Stomach smooth muscle (tissue), 2 donors: ENCODE data around the gene FAM237A.

Source experiments
- H3K27ac ChIP-seq: one replicate; pipeline ENCODE4 v1.7.0; 2013; ENCODE audit warnings: mild to moderate bottlenecking, low read length, inconsistent platforms
- H3K27me3 ChIP-seq, 2 donors: one replicate each; pipeline ENCODE4 v1.7.0; 2013; ENCODE audit warnings: low read length in 2 of 2; ENCODE audit not compliant: insufficient read depth in 2 of 2, control insufficient read depth in 1 of 2
- H3K36me3 ChIP-seq, 2 donors: one replicate each; pipeline ENCODE4 v1.7.0; 2013; ENCODE audit warnings: low read length in 2 of 2; ENCODE audit not compliant: control insufficient read depth in 2 of 2, insufficient read depth in 2 of 2
- H3K4me1 ChIP-seq: one replicate; pipeline ENCODE4 v1.7.0; 2013; ENCODE audit warnings: low read length; ENCODE audit not compliant: control insufficient read depth, insufficient read depth
- H3K4me3 ChIP-seq, 2 donors: one replicate each; pipeline ENCODE4 v1.7.0; 2013; ENCODE audit warnings: low read length in 2 of 2
- H3K9ac ChIP-seq, 2 donors: one replicate each; pipeline ENCODE4 v1.7.0; 2013; ENCODE audit warnings: low read length in 2 of 2, mild to moderate bottlenecking in 1 of 2
- H3K9me3 ChIP-seq, 2 donors: one replicate each; pipeline ENCODE4 v1.7.0; 2013; ENCODE audit warnings: low read length in 2 of 2; ENCODE audit not compliant: control insufficient read depth in 2 of 2
- donor health status: healthy.
- donor health status: Pancreatic carcinoma.

The FAM237A gene

GRCh38 chr2:206626108-206626507 is 16.2 kb upstream of the FAM237A start:
- no peaks in the 10 kb centered on the region for H3K36me3 ChIP-seq
- H3K4me3 ChIP-seq, result no peak overlapping the region
- H3K9ac ChIP-seq, result no peak overlapping the region
- H3K27ac ChIP-seq, result no peak overlapping the region
- H3K27me3 ChIP-seq, result peaks cover 0 to 3% of the 10 kb centered on the region in 2 donors
- H3K4me1 ChIP-seq, result no peaks in the 10 kb centered on the region
- H3K9me3 ChIP-seq, result no peaks in the 10 kb centered on the region

GRCh38 chr2:206627632-206628031 is 14.7 kb upstream of the FAM237A start:
- H3K27me3 ChIP-seq, result peaks cover 0 to 3% of the 10 kb centered on the region in 2 donors
- H3K4me1 ChIP-seq, result no peaks in the 10 kb centered on the region
- H3K9me3 ChIP-seq, result no peaks in the 10 kb centered on the region
- H3K27ac ChIP-seq, result no peak overlapping the region
- H3K9ac ChIP-seq, result no peak overlapping the region
- no peaks in the 10 kb centered on the region for H3K36me3 ChIP-seq
- no peak overlapping the region for H3K4me3 ChIP-seq

- Histone ChIP-seq H3K9me3 (no peaks in the 10 kb centered on the region), H3K4me1 (no peaks in the 10 kb centered on the region), H3K27ac (no peak overlapping the region), H3K36me3 (no peaks in the 10 kb centered on the region), H3K9ac (no peak overlapping the region), H3K27me3 (peaks cover 0 to 3% of the 10 kb centered on the region in 2 donors), H3K4me3 (no peak overlapping the region)
Measured at GRCh38 chr2:206631340-206631739, 10.9 kb upstream of the FAM237A start.

GRCh38 chr2:206635015-206635414 is 7.3 kb upstream of the FAM237A start:
- no peaks in the 10 kb centered on the region for H3K36me3 ChIP-seq
- H3K27me3 ChIP-seq, result no peaks in the 10 kb centered on the region
- H3K9ac ChIP-seq, result no peak overlapping the region
- no peaks in the 10 kb centered on the region for H3K4me1 ChIP-seq
- no peaks in the 10 kb centered on the region for H3K9me3 ChIP-seq
- H3K4me3 ChIP-seq, result no peak overlapping the region
- no peak overlapping the region for H3K27ac ChIP-seq

- Histone ChIP-seq H3K27ac (no peak overlapping the region), H3K9ac (no peak overlapping the region), H3K9me3 (peaks cover 0 to 2% of the 10 kb centered on the region in 2 donors), H3K27me3 (peaks cover 15 to 19% of the 10 kb centered on the region in 2 donors), H3K36me3 (no peaks in the 10 kb centered on the region), H3K4me1 (no peaks in the 10 kb centered on the region), H3K4me3 (no peak overlapping the region)
Measured at GRCh38 chr2:206639636-206640035, 2.7 kb upstream of the FAM237A start.

GRCh38 chr2:206641226-206641625 is 1.1 kb upstream of the FAM237A start:
- H3K9me3 ChIP-seq, result peaks cover 0 to 2% of the 10 kb centered on the region in 2 donors
- H3K4me3 ChIP-seq, result no peak overlapping the region
- no peaks in the 10 kb centered on the region for H3K36me3 ChIP-seq
- H3K4me1 ChIP-seq, result no peaks in the 10 kb centered on the region
- H3K27ac ChIP-seq, result no peak overlapping the region
- peaks cover 15 to 19% of the 10 kb centered on the region in 2 donors for H3K27me3 ChIP-seq
- H3K9ac ChIP-seq, result no peak overlapping the region

- Histone ChIP-seq H3K27me3 (peaks cover 0 to 3% of the 10 kb centered on the region in 2 donors), H3K4me1 (no peaks in the 10 kb centered on the region), H3K9me3 (no peaks in the 10 kb centered on the region), H3K4me3 (no peak overlapping the region), H3K36me3 (no peaks in the 10 kb centered on the region), H3K9ac (no peak overlapping the region), H3K27ac (no peak overlapping the region)
Measured at GRCh38 chr2:206647985-206648384, 5.7 kb downstream of the FAM237A start.

GRCh38 chr2:206657087-206657486 is 14.8 kb downstream of the FAM237A start:
- Histone ChIP-seq H3K27me3 (no peaks in the 10 kb centered on the region), H3K4me3 (no peak overlapping the region), H3K4me1 (no peaks in the 10 kb centered on the region), H3K27ac (no peak overlapping the region), H3K9me3 (peaks cover 0 to 2% of the 10 kb centered on the region in 2 donors), H3K9ac (no peak overlapping the region), H3K36me3 (no peaks in the 10 kb centered on the region)

- H3K4me3 ChIP-seq, result no peak overlapping the region
- peaks cover 3% of the 10 kb centered on the region in 2 donors for H3K27me3 ChIP-seq
- no peak overlapping the region for H3K27ac ChIP-seq
- H3K9me3 ChIP-seq, result peaks cover 0 to 2% of the 10 kb centered on the region in 2 donors
- no peak overlapping the region for H3K9ac ChIP-seq
- H3K4me1 ChIP-seq, result no peaks in the 10 kb centered on the region
- no peaks in the 10 kb centered on the region for H3K36me3 ChIP-seq
Measured at GRCh38 chr2:206665251-206665650, 23.0 kb downstream of the FAM237A start.

GRCh38 chr2:206670531-206671319 is 28.4 kb downstream of the FAM237A start:
- Histone ChIP-seq H3K9ac (no peak overlapping the region), H3K4me1 (no peaks in the 10 kb centered on the region), H3K4me3 (no peak overlapping the region), H3K27me3 (peaks cover 1 to 2% of the 10 kb centered on the region in 2 donors), H3K9me3 (no peaks in the 10 kb centered on the region), H3K36me3 (no peaks in the 10 kb centered on the region), H3K27ac (no peak overlapping the region)

- Histone ChIP-seq H3K9ac (no peak overlapping the region), H3K27ac (no peak overlapping the region), H3K9me3 (no peaks in the 10 kb centered on the region), H3K4me3 (no peak overlapping the region), H3K36me3 (no peaks in the 10 kb centered on the region), H3K27me3 (no peaks in the 10 kb centered on the region), H3K4me1 (no peaks in the 10 kb centered on the region)
Measured at GRCh38 chr2:206683546-206683945, 41.3 kb downstream of the FAM237A start.
